Activated CD8-positive, alpha-beta memory T cell treated with anti-CD3 and anti-CD28 coated beads, Interleukin-2, amount 10 ng/mL, durations not matched to agents 7 days and 5 days (primary cell): ENCODE results near the gene GPR35. TPM values are rescaled to one million over a fixed set of nuclear protein-coding genes. Genes with fewer than 3 reads are reported as not detected.

Experiments
- ATAC-seq: fragments of 150-1000 bp; cut with Tn5 transposase; one replicate; pipeline ENCODE4 v1.10.0; 2021; ENCODE audit warnings: moderate library complexity
- CTCF ChIA-PET: fragments of 350-600 bp; sonication (Branson Sonifier 250); formaldehyde crosslinking; loops from one replicate; lab custom pipeline; 2021; ENCODE audit warnings: antibody characterized with exemption; lab: Charles Lee
- DNase-seq: peaks from one replicate; pipeline ENCODE4 v3.0.0-alpha.2; 2020
- H3K27ac Mint-ChIP-seq: one replicate; pipeline ENCODE4 v1.8.0; 2021; ENCODE audit warnings: mild to moderate bottlenecking, mixed read lengths
- H3K27me3 Mint-ChIP-seq: one replicate; pipeline ENCODE4 v1.8.0; 2021; ENCODE audit warnings: mixed read lengths
- H3K36me3 Mint-ChIP-seq: one replicate; pipeline ENCODE4 v1.8.0; 2021; ENCODE audit warnings: mild to moderate bottlenecking, mixed read lengths
- H3K4me1 Mint-ChIP-seq: one replicate; pipeline ENCODE4 v1.8.0; 2021; ENCODE audit warnings: mixed read lengths
- H3K4me3 Mint-ChIP-seq: one replicate; pipeline ENCODE4 v1.8.0; 2021; ENCODE audit warnings: mild to moderate bottlenecking, moderate library complexity, mixed read lengths
- H3K9me3 Mint-ChIP-seq: one replicate; pipeline ENCODE4 v1.8.0; 2022; ENCODE audit warnings: low read depth, mixed read lengths
- total RNA-seq, 2 experiments: library from RNA; stranded (reverse); gene quantifications; one replicate each; pipeline ENCODE4 v1.2.3, GENCODE V29; 2021

The GPR35 gene
- total RNA-seq, 2 experiments from 2014 or later, result 14.4 to 35.4 TPM

GRCh38 chr2:240635121-240635997 is 10.1 kb downstream of the GPR35 start:
- DNase-seq (no peak), ATAC-seq (no peak)
- H3K4me1 Mint-ChIP-seq, result no peaks in the 10 kb centered on the region
- no peak overlapping the region for H3K27ac Mint-ChIP-seq
- H3K9me3 Mint-ChIP-seq, result peaks cover 14% of the 10 kb centered on the region
- H3K36me3 Mint-ChIP-seq, result peaks cover 47% of the 10 kb centered on the region
- no peaks in the 10 kb centered on the region for H3K27me3 Mint-ChIP-seq
- no peak overlapping the region for H3K4me3 Mint-ChIP-seq
- CTCF ChIA-PET, result no interaction called here

- no peak for ATAC-seq
- no peak for DNase-seq
- H3K9me3 Mint-ChIP-seq, result peaks cover 14% of the 10 kb centered on the region
- H3K27me3 Mint-ChIP-seq, result no peaks in the 10 kb centered on the region
- no peak overlapping the region for H3K4me3 Mint-ChIP-seq
- CTCF ChIA-PET, result no interaction called here
- H3K36me3 Mint-ChIP-seq, result peaks cover 40% of the 10 kb centered on the region
- no peaks in the 10 kb centered on the region for H3K4me1 Mint-ChIP-seq
- H3K27ac Mint-ChIP-seq, result no peak overlapping the region
Observed at GRCh38 chr2:240635998-240636547, 10.8 kb downstream of the GPR35 start.

DNA sequence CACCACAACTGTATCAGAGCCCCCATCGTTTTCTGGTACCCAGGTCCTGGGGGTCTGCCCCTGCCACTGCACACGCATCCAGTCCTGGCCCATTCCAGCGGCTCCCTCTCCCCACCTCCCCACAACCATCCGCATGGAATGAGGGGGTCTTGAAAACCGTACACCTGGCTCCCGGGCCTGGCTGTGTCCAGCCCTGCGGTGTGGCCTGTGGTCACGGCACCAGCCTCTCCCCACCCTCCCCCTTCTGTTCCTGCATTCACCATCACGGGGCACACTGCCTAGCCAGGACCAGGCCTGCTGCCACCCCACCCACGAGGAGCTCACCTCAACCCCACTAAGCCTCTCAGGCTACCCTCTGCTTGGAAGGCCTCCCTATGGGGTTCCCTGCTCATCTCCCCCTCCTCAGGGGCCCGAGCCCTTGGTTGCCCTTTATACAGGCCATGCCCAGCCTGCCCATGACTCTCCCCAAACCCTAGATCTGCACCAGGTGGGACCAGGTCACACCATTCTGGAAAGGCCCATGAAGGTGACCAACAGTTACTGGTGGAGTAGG is 11.4 kb downstream of the GPR35 start:
- no peak overlapping the region for H3K4me3 Mint-ChIP-seq
- no peaks in the 10 kb centered on the region for H3K27me3 Mint-ChIP-seq
- no peak overlapping the region for H3K27ac Mint-ChIP-seq
- CTCF ChIA-PET, result no interaction called here
- ATAC-seq, result no peak
- peaks cover 38% of the 10 kb centered on the region for H3K36me3 Mint-ChIP-seq
- peaks cover 14% of the 10 kb centered on the region for H3K9me3 Mint-ChIP-seq
- H3K4me1 Mint-ChIP-seq, result no peaks in the 10 kb centered on the region
- no peak for DNase-seq

GRCh38 chr2:240637116-240637900 is 12.0 kb downstream of the GPR35 start:
- no peaks in the 10 kb centered on the region for H3K27me3 Mint-ChIP-seq
- no peak overlapping the region for H3K4me3 Mint-ChIP-seq
- DNase-seq (no peak), ATAC-seq (no peak)
- H3K27ac Mint-ChIP-seq, result no peak overlapping the region
- peaks cover 14% of the 10 kb centered on the region for H3K9me3 Mint-ChIP-seq
- no peaks in the 10 kb centered on the region for H3K4me1 Mint-ChIP-seq
- CTCF ChIA-PET, result no interaction called here
- peaks cover 31% of the 10 kb centered on the region for H3K36me3 Mint-ChIP-seq

- Mint-ChIP-seq H3K4me1 (no peaks in the 10 kb centered on the region), H3K36me3 (peaks cover 25% of the 10 kb centered on the region), H3K27me3 (no peaks in the 10 kb centered on the region), H3K27ac (no peak overlapping the region), H3K4me3 (no peak overlapping the region), H3K9me3 (peaks cover 11% of the 10 kb centered on the region)
- no peak for DNase-seq
- no peak for ATAC-seq
- CTCF ChIA-PET, result no interaction called here
Observed at GRCh38 chr2:240637901-240638345, 12.6 kb downstream of the GPR35 start.

GRCh38 chr2:240638512-240639160 is 13.4 kb downstream of the GPR35 start:
- CTCF ChIA-PET, result no interaction called here
- ATAC-seq (no peak), DNase-seq (no peak)
- H3K4me1 Mint-ChIP-seq, result no peaks in the 10 kb centered on the region
- no peak overlapping the region for H3K4me3 Mint-ChIP-seq
- peaks cover 18% of the 10 kb centered on the region for H3K36me3 Mint-ChIP-seq
- H3K9me3 Mint-ChIP-seq, result peaks cover 4% of the 10 kb centered on the region
- no peaks in the 10 kb centered on the region for H3K27me3 Mint-ChIP-seq
- H3K27ac Mint-ChIP-seq, result no peak overlapping the region

DNA sequence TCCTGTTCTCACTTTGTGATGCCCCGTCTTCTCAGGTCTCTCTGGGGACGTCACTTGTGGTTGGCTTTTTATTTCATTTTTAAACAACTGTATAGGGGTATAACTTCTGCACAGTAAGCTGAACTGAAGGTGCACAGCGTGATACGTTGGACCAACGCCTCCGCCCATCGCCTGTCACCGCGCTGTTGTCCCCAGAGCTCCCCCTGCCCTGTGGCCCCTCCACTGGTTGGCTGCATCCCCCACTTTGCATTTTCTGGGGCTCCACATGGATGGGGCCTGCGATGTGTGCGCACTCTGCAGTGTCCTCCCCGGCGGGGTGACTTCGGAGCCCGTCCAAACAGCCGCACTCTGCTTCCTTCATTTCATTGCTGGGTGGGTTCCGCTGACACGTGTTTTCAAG is 14.3 kb downstream of the GPR35 start:
- no peaks in the 10 kb centered on the region for H3K27me3 Mint-ChIP-seq
- H3K4me3 Mint-ChIP-seq, result no peak overlapping the region
- no peak for ATAC-seq
- H3K27ac Mint-ChIP-seq, result no peak overlapping the region
- H3K4me1 Mint-ChIP-seq, result no peaks in the 10 kb centered on the region
- no peak for DNase-seq
- peaks cover 2% of the 10 kb centered on the region for H3K9me3 Mint-ChIP-seq
- H3K36me3 Mint-ChIP-seq, result peaks cover 8% of the 10 kb centered on the region
- CTCF ChIA-PET, result no interaction called here

DNA sequence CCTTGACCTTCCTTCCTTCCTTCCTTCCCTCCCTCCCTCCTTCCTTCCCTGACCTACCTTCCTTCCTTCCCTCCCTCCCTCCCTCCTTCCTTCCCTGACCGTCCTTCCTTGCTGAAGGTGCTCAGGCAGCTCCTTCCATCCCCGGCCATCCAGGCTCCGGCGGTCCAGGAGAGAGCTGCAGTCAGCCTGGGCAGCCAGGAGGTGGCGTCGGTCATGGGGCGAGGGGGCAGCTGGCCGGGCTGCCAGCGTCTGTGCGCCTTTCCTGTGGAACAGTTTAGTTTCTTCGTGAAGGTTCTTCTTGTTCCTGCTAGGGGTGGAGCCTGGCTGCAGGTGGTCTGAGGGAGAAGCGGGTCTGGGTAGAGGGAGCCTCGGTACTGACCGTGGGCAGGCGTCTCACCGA is 15.7 kb downstream of the GPR35 start:
- no peak for ATAC-seq
- Mint-ChIP-seq H3K4me1 (peaks cover 5% of the 10 kb centered on the region), H3K9me3 (no peaks in the 10 kb centered on the region), H3K4me3 (no peak overlapping the region), H3K27me3 (no peaks in the 10 kb centered on the region), H3K36me3 (peaks cover 3% of the 10 kb centered on the region), H3K27ac (no peak overlapping the region)
- no peak for DNase-seq
- CTCF ChIA-PET, result no interaction called here

- H3K27ac Mint-ChIP-seq, result no peak overlapping the region
Observed at GRCh38 chr2:240642061-240642805, 17.0 kb downstream of the GPR35 start.

DNA sequence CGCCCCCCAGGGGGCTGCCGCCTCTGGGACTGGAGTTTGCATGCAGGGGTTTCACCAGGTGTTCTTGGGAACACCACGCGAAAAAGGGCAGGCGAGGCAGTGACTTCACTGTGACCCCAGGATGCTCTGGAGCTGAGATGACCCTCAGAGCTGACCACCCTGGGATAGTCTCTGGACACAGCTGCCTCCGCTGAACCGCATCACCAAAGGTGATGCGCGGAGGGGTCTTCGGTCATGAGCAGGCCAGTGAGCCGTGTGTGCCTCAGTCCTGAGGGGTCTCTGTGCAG is 17.5 kb downstream of the GPR35 start:
- DNase-seq, result peak; percentile 31
- no peak for ATAC-seq
- peaks cover 3% of the 10 kb centered on the region for H3K36me3 Mint-ChIP-seq
- H3K4me1 Mint-ChIP-seq, result peaks cover 10% of the 10 kb centered on the region
- no peak overlapping the region for H3K4me3 Mint-ChIP-seq
- H3K27ac Mint-ChIP-seq, result no peak overlapping the region
- no peaks in the 10 kb centered on the region for H3K9me3 Mint-ChIP-seq
- peaks cover 3% of the 10 kb centered on the region for H3K27me3 Mint-ChIP-seq
- CTCF ChIA-PET, result no interaction called here

More at GRCh38 chr2:240642061-240642805, 17.0 kb downstream of the GPR35 start:
- Mint-ChIP-seq H3K9me3 (no peaks in the 10 kb centered on the region), H3K36me3 (peaks cover 3% of the 10 kb centered on the region), H3K4me3 (no peak overlapping the region), H3K4me1 (peaks cover 10% of the 10 kb centered on the region), H3K27me3 (no peaks in the 10 kb centered on the region)
- no peak for ATAC-seq
- CTCF ChIA-PET, result no interaction called here
- peak; percentile 30 for DNase-seq

DNA sequence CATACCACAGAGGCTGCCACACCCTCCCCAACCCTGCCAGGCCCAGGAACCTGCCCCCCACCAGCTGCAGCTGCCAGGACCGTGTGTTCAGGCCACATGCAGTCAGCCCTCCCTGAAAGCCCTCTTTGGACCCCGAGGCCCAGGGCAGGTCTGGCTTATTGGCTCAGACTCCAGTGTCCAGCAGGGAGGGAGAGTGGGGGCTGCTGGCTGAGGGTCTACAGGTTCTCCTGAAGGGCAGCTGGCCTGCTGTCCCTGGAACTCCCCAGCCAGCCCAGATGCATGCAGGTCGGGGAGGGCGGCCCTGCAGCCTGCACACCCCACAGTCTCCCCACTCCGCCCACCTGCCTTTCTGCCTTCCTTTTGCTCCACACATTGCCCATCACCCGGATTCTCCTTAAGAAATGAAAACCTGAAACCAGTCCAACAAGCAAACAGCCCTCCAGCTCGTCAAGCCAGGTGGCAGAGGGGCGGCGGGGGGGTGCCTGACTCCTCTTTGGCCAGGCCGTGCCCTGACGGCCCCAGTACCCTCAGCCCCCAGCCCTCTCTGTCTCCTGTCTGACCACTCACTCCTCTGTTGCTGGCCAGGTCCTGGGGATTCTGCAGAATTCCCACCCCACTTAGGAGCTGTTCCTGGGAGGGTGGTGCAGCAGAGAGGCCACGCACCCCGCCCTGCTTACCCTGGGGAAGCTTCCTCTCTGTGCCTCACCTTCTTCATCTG is 18.0 kb downstream of the GPR35 start:
- Mint-ChIP-seq H3K36me3 (peaks cover 3% of the 10 kb centered on the region), H3K4me3 (no peak overlapping the region), H3K4me1 (peaks cover 10% of the 10 kb centered on the region), H3K27me3 (peaks cover 7% of the 10 kb centered on the region), H3K9me3 (no peaks in the 10 kb centered on the region), H3K27ac (no peak overlapping the region)
- no peak for DNase-seq
- CTCF ChIA-PET, result interaction anchor here (0.8 kb wide), 1 partner anchor 24 kb away, joined by 3 read pairs; no protein-coding TSS in a partner anchor
- no peak for ATAC-seq

DNA sequence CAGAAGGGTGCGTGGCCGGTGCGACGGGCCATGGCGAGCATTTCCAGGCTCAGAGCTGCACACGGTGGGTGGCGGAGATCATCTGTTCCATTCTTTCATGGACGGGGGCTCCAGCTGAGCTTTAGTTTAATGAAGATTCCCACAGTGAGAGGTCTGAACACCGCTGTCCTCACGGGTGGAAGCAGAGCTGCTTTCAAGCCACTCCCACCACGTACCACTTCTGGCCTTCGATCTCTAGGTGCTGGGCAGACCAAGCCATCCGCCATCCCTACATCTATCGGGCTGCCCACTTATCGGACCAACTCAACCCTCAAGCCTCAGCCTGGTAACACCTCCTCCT is 18.5 kb downstream of the GPR35 start:
- H3K4me3 Mint-ChIP-seq, result no peak overlapping the region
- H3K27ac Mint-ChIP-seq, result no peak overlapping the region
- CTCF ChIA-PET, result interaction anchor here (0.8 kb wide), 1 partner anchor 23 kb away, joined by 3 read pairs; no protein-coding TSS in a partner anchor
- H3K9me3 Mint-ChIP-seq, result no peaks in the 10 kb centered on the region
- peaks cover 2% of the 10 kb centered on the region for H3K36me3 Mint-ChIP-seq
- H3K4me1 Mint-ChIP-seq, result peaks cover 10% of the 10 kb centered on the region
- peaks cover 13% of the 10 kb centered on the region for H3K27me3 Mint-ChIP-seq
- DNase-seq (no peak), ATAC-seq (no peak)
